Measurements from ENCODE around the gene PRG3. TPM values are rescaled to one million over a fixed set of nuclear protein-coding genes. Genes with fewer than 3 reads are reported as not detected.

The PRG3 gene
- total RNA-seq, 4 donors from 2014 or later, result not detected

DNA sequence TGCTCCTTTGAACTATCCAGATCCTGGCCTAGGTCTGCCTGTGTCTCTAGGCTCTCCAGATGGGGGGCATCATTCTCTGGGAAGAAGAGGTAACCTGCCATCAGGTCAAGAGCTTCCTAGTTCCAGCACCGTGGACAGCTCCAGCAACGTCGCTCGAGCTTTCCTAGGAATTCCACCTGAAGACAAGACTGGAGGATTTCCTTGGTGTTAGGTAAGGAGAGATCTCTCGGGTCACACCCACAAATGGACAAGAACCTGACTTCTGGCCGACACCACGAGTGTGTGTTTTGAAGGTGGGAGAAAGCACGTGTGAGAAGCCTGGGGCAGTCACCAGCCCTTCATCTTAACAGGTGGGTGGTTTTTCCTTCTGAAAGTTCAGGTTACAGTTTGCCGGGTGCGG is 1.2 kb downstream of the PRG3 start:
- Histone ChIP-seq H3K27me3 (peaks cover 0 to 18% (median 0%) of the 10 kb centered on the region in 4 donors), H3K9me3 (no peaks in the 10 kb centered on the region), H3K4me1 (no peaks in the 10 kb centered on the region), H3K4me3 (no peak overlapping the region), H3K27ac (replicated peaks in 1 of 4) (no peak overlapping the region), H3K36me3 (no peaks in the 10 kb centered on the region)
- no peak for DNase-seq (ENCODE audit: extremely low spot score)
- 33% methylated on average over 10 of the region's 10 CpGs for WGBS
- no peak for TF ChIP-seq POLR2AphosphoS5 (IDR thresholded peaks at IDR 0.05)
- TF ChIP-seq EP300 (IDR thresholded peaks at IDR 0.05), result no peak
- TF ChIP-seq, protein P1, sequence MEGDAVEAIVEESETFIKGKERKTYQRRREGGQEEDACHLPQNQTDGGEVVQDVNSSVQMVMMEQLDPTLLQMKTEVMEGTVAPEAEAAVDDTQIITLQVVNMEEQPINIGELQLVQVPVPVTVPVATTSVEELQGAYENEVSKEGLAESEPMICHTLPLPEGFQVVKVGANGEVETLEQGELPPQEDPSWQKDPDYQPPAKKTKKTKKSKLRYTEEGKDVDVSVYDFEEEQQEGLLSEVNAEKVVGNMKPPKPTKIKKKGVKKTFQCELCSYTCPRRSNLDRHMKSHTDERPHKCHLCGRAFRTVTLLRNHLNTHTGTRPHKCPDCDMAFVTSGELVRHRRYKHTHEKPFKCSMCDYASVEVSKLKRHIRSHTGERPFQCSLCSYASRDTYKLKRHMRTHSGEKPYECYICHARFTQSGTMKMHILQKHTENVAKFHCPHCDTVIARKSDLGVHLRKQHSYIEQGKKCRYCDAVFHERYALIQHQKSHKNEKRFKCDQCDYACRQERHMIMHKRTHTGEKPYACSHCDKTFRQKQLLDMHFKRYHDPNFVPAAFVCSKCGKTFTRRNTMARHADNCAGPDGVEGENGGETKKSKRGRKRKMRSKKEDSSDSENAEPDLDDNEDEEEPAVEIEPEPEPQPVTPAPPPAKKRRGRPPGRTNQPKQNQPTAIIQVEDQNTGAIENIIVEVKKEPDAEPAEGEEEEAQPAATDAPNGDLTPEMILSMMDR (IDR thresholded peaks at IDR 0.05), result no peak
- no peak for TF ChIP-seq POLR2A (IDR thresholded peaks at IDR 0.05; ENCODE audit: low read depth)
- intact Hi-C loops (cut with DNase I), result no loop called here

- no peaks in the 10 kb centered on the region for H3K9me3 ChIP-seq
- H3K36me3 ChIP-seq, result no peaks in the 10 kb centered on the region
- H3K27me3 ChIP-seq, result peaks cover 0 to 18% (median 0%) of the 10 kb centered on the region in 4 donors
- DNase-seq (ENCODE audit: extremely low spot score), result no peak
- H3K27ac ChIP-seq (replicated peaks in 1 of 4), result no peak overlapping the region
- intact Hi-C loops (cut with DNase I), result no loop called here
- H3K4me3 ChIP-seq, result no peak overlapping the region
- TF ChIP-seq POLR2A (IDR thresholded peaks at IDR 0.05; ENCODE audit: low read depth), result no peak
- TF ChIP-seq, protein P1 (IDR thresholded peaks at IDR 0.05), result no peak
- no peak for TF ChIP-seq EP300 (IDR thresholded peaks at IDR 0.05)
- TF ChIP-seq POLR2AphosphoS5 (IDR thresholded peaks at IDR 0.05), result no peak
- no peaks in the 10 kb centered on the region for H3K4me1 ChIP-seq
These were observed 2.8 kb downstream of the PRG3 start for GRCh38 chr11:57378186-57378585.

- Histone ChIP-seq H3K4me3 (no peak overlapping the region), H3K9me3 (no peaks in the 10 kb centered on the region), H3K27me3 (peaks cover 0 to 18% (median 0%) of the 10 kb centered on the region in 4 donors), H3K4me1 (peaks cover 0 to 4% (median 0%) of the 10 kb centered on the region in 4 donors), H3K27ac (replicated peaks in 1 of 4) (no peak overlapping the region), H3K36me3 (no peaks in the 10 kb centered on the region)
- WGBS, result 62% methylated on average over 5 of the region's 5 CpGs
- no peak for DNase-seq (ENCODE audit: extremely low spot score)
- intact Hi-C loops (cut with DNase I), result no loop called here
- no peak for TF ChIP-seq POLR2A (IDR thresholded peaks at IDR 0.05; ENCODE audit: low read depth)
- no peak for TF ChIP-seq POLR2AphosphoS5 (IDR thresholded peaks at IDR 0.05)
- no peak for TF ChIP-seq EP300 (IDR thresholded peaks at IDR 0.05)
- TF ChIP-seq, protein P1 (IDR thresholded peaks at IDR 0.05), result no peak
These were observed 3.8 kb downstream of the PRG3 start for GRCh38 chr11:57377107-57377506.

GRCh38 chr11:57376095-57377090 is 4.6 kb downstream of the PRG3 start:
- Histone ChIP-seq H3K27me3 (peaks cover 0 to 18% (median 0%) of the 10 kb centered on the region in 4 donors), H3K36me3 (no peaks in the 10 kb centered on the region), H3K4me1 (peaks cover 0 to 4% (median 0%) of the 10 kb centered on the region in 4 donors), H3K4me3 (no peak overlapping the region), H3K9me3 (no peaks in the 10 kb centered on the region), H3K27ac (replicated peaks in 1 of 4) (no peak overlapping the region)
- intact Hi-C loops (cut with DNase I), result no loop called here
- DNase-seq (ENCODE audit: extremely low spot score), result no peak
- WGBS, result 71% methylated on average over 20 of the region's 26 CpGs
- TF ChIP-seq POLR2AphosphoS5 (IDR thresholded peaks at IDR 0.05) (no peak), EP300 (IDR thresholded peaks at IDR 0.05) (no peak), POLR2A (IDR thresholded peaks at IDR 0.05; ENCODE audit: low read depth) (no peak)
- TF ChIP-seq, protein P1 (IDR thresholded peaks at IDR 0.05), result no peak

Measured in esophagus muscularis mucosa (tissue), 4 donors.